Endothelial cell of umbilical vein (primary cell): Measurements from ENCODE around the gene DGKB. TPM values are rescaled to one million over a fixed set of nuclear protein-coding genes. Genes with fewer than 3 reads are reported as not detected.

ENCODE experiments used
- BruUV-seq: library from RNA; stranded (reverse); fragments of 400-500 nt; replicated peaks from 2 replicates; lab custom pipeline; 2021; lab: Mats Ljungman, UMichigan
- CTCF ChIA-PET: fragments of 300-600, 350-600 bp; sonication (Branson Sonifier 250); formaldehyde crosslinking; loops from one replicate; lab custom pipeline; 2021; ENCODE audit warnings: antibody characterized with exemption, inconsistent platforms; lab: Charles Lee
- POLR2A ChIA-PET: fragments of 300-600, 350-600 bp; sonication (Branson Sonifier 250); formaldehyde crosslinking; loops from one replicate; lab custom pipeline; 2021; ENCODE audit warnings: antibody characterized with exemption, inconsistent platforms; lab: Charles Lee
- DNase-seq: peaks from one replicate; pipeline ENCODE4 v3.0.0-alpha.2; 2011; ENCODE audit warnings: low read depth, low spot score
- FAIRE-seq: peaks from 2 replicates; lab custom pipeline; 2011; peaks lifted over from hg19 to GRCh38; lab: Jason Lieb, UNC
- H2AFZ ChIP-seq: 2 replicates; pipeline ENCODE4 v1.6.0; 2012; ENCODE audit warnings: low read depth, low read length, control low read depth, inconsistent platforms
- H3K27ac ChIP-seq: 2 replicates; pipeline ENCODE4 v1.5.1; 2011; ENCODE audit warnings: low read depth, mild to moderate bottlenecking, control low read depth, low read length, moderate library complexity; ENCODE audit not compliant: insufficient read depth
- H3K27me3 ChIP-seq, 2 experiments: 2 replicates each; pipeline versions ENCODE4 v1.6.0 to v1.6.1; 2011; ENCODE audit warnings: low read length in 2 of 2, mixed read lengths in 1 of 2; ENCODE audit not compliant: control insufficient read depth in 2 of 2, insufficient read depth in 2 of 2
- H3K36me3 ChIP-seq, 2 experiments: 2 replicates in 1 of 2; 3 replicates in 1 of 2; pipeline ENCODE4 v1.5.1; 2011; ENCODE audit warnings: low read length in 2 of 2, mild to moderate bottlenecking in 1 of 2, moderate library complexity in 1 of 2; ENCODE audit not compliant: control insufficient read depth in 2 of 2, insufficient read depth in 2 of 2; ENCODE audit errors: extremely low read depth in 1 of 2
- H3K4me1 ChIP-seq: 3 replicates; pipeline ENCODE4 v1.5.1; 2011; ENCODE audit warnings: mild to moderate bottlenecking, low read length; ENCODE audit not compliant: control insufficient read depth, insufficient read depth; ENCODE audit errors: extremely low read depth
- H3K4me2 ChIP-seq: 2 replicates; pipeline ENCODE4 v1.6.1; 2011; ENCODE audit warnings: low read length, control low read depth, mixed read lengths; ENCODE audit not compliant: insufficient read depth
- H3K4me3 ChIP-seq, 3 experiments: fragments of 200-600 bp in 1 of 3; sonication (generic), shearing (Covaris generic) in 1 of 3; replicated peaks in 1 of 3; 2 replicates each; pipeline ENCODE4 v1.5.1; 2011 to 2016; ENCODE audit warnings: control low read depth in 3 of 3, low read length in 3 of 3, mild to moderate bottlenecking in 2 of 3, inconsistent platforms in 1 of 3, low read depth in 1 of 3, moderate library complexity in 1 of 3; ENCODE audit not compliant: insufficient read depth in 1 of 3
- H3K79me2 ChIP-seq: 2 replicates; pipeline ENCODE4 v1.6.0; 2012; ENCODE audit warnings: low read length, inconsistent platforms; ENCODE audit not compliant: control insufficient read depth, insufficient read depth
- H3K9ac ChIP-seq: replicated peaks from 2 replicates; pipeline ENCODE3; 2011; ENCODE audit warnings: low read length, control low read depth; ENCODE audit not compliant: insufficient read depth; ENCODE audit errors: extremely low read depth
- H3K9me1 ChIP-seq: replicated peaks from 3 replicates; pipeline ENCODE4 v1.6.0; 2011; ENCODE audit warnings: mild to moderate bottlenecking, low read length; ENCODE audit not compliant: control insufficient read depth, insufficient read depth; ENCODE audit errors: extremely low read depth
- H3K9me3 ChIP-seq: replicated peaks from 2 replicates; pipeline ENCODE4 v1.5.1; 2012; ENCODE audit warnings: low read length, inconsistent platforms; ENCODE audit not compliant: control insufficient read depth, insufficient read depth
- H4K20me1 ChIP-seq: replicated peaks from 2 replicates; pipeline ENCODE3; 2011; ENCODE audit warnings: mild to moderate bottlenecking, low read length; ENCODE audit not compliant: control insufficient read depth, insufficient read depth; ENCODE audit errors: extremely low read depth
- EZH2 ChIP-seq: IDR thresholded peaks from 2 replicates; pipeline ENCODE4 v1.6.1; 2012; ENCODE audit warnings: borderline replicate concordance, low read depth, mild to moderate bottlenecking, moderate library complexity, low read length, inconsistent platforms; ENCODE audit not compliant: severe bottlenecking
- FOS ChIP-seq: IDR thresholded peaks from 2 replicates; pipeline ENCODE4 v1.6.1; 2011; ENCODE audit warnings: mild to moderate bottlenecking, low read length, moderate library complexity, borderline replicate concordance; ENCODE audit not compliant: insufficient read depth
- GATA2 ChIP-seq: IDR thresholded peaks from 2 replicates; pipeline ENCODE4 v1.7.0; 2011; ENCODE audit warnings: low read depth, mild to moderate bottlenecking, moderate library complexity, mixed read lengths, low read length; ENCODE audit not compliant: insufficient read length, insufficient read depth
- JUN ChIP-seq: IDR thresholded peaks from 2 replicates; pipeline ENCODE4 v1.6.1; 2011; ENCODE audit warnings: borderline replicate concordance, low read depth; ENCODE audit not compliant: insufficient read length, insufficient read depth
- MYC ChIP-seq: IDR thresholded peaks from one replicate; pipeline ENCODE4 v1.6.1; 2011; ENCODE audit warnings: mild to moderate bottlenecking, low read depth, low read length
- POLR2A ChIP-seq: IDR thresholded peaks from 2 replicates; pipeline ENCODE4 v1.6.1; 2012; ENCODE audit warnings: low read depth, mild to moderate bottlenecking, control low read depth, low read length
- POLR2AphosphoS5 ChIP-seq: IDR thresholded peaks from 2 replicates; pipeline ENCODE4 v1.6.1; 2012; ENCODE audit warnings: low read depth, mild to moderate bottlenecking, control low read depth, low read length, moderate library complexity; ENCODE audit not compliant: insufficient read depth
- dilution Hi-C: fragments of 300-500 bp; cut with MboI; formaldehyde crosslinking; loops from one replicate; pipeline ENCODE4 v1.15.0; 2019; ENCODE audit warnings: low sequenced_read_pairs; ENCODE audit not compliant: extremely low pct_ligation_motif_present
- intact Hi-C: fragments of 100-400 bp; cut with micrococcal nuclease; formaldehyde crosslinking; loops from one replicate; pipeline ENCODE4 v1.10.0; 2022
- polyA plus RNA-seq, 4 experiments: library from polyadenylated mRNA; depleted of rRNA in 3 of 4; stranded (reverse) in 3 of 4; unstranded in 1 of 4; fragments of >200 nt; gene quantifications; 2 replicates each; pipeline versions ENCODE4 v1.2.1 to v1.2.3, GENCODE V29; 2011 to 2012; ENCODE audit warnings: missing spikeins in 1 of 4
- total RNA-seq: library from RNA; stranded (reverse); gene quantifications from 2 replicates; pipeline ENCODE4 v1.2.3, GENCODE V29; 2021
- TF ChIP-seq, protein P1 (sequence below), 2 donors: IDR thresholded peaks; 1 replicate in 1 of 2; 2 replicates in 1 of 2; pipeline ENCODE4 v1.5.1; 2011; ENCODE audit warnings: low read length in 2 of 2, mild to moderate bottlenecking in 2 of 2, moderate library complexity in 2 of 2, control low read depth in 1 of 2, inconsistent platforms in 1 of 2, low read depth in 1 of 2; ENCODE audit not compliant: insufficient read depth in 1 of 2; ENCODE audit errors: extremely low read depth in 1 of 2
- TF ChIP-seq, protein P2 (sequence below): IDR thresholded peaks from 2 replicates; pipeline ENCODE4 v1.6.1; 2011; ENCODE audit not compliant: insufficient read depth, insufficient read length

The DGKB gene
- total and polyA plus RNA-seq, 2 donors (not counting 3 experiments of a cell fraction or from before 2014, with no cell fraction given), result not detected

- CTCF ChIA-PET, result no interaction called here
- dilution Hi-C loops, result no loop called here
Measured at GRCh38 chr7:14195871-14196270, 706.7 kb downstream of the DGKB start.

More at GRCh38 chr7:14195871-14196270, 706.7 kb downstream of the DGKB start:
- H3K27me3 ChIP-seq, result no peaks in the 10 kb centered on the region
- H3K4me2 ChIP-seq, result no peak overlapping the region
- FAIRE-seq, result no peak
- POLR2A ChIA-PET, result no interaction called here
- no peaks in the 10 kb centered on the region for H3K36me3 ChIP-seq
- H3K9me1 ChIP-seq, result no peaks in the 10 kb centered on the region
- TF ChIP-seq GATA2 (no peak), FOS (no peak), POLR2AphosphoS5 (no peak), EZH2 (no peak), MYC (no peak), POLR2A (no peak), JUN (no peak)
- TF ChIP-seq, protein P1, sequence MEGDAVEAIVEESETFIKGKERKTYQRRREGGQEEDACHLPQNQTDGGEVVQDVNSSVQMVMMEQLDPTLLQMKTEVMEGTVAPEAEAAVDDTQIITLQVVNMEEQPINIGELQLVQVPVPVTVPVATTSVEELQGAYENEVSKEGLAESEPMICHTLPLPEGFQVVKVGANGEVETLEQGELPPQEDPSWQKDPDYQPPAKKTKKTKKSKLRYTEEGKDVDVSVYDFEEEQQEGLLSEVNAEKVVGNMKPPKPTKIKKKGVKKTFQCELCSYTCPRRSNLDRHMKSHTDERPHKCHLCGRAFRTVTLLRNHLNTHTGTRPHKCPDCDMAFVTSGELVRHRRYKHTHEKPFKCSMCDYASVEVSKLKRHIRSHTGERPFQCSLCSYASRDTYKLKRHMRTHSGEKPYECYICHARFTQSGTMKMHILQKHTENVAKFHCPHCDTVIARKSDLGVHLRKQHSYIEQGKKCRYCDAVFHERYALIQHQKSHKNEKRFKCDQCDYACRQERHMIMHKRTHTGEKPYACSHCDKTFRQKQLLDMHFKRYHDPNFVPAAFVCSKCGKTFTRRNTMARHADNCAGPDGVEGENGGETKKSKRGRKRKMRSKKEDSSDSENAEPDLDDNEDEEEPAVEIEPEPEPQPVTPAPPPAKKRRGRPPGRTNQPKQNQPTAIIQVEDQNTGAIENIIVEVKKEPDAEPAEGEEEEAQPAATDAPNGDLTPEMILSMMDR (IDR thresholded peaks at IDR 0.05; ENCODE audit: extremely low read depth in 1 of 2, insufficient read depth in 1 of 2, low read depth in 1 of 2, low read length in 2 of 2), result no peak
- TF ChIP-seq, protein P2, sequence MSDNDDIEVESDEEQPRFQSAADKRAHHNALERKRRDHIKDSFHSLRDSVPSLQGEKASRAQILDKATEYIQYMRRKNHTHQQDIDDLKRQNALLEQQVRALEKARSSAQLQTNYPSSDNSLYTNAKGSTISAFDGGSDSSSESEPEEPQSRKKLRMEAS, result no peak
- no peaks in the 10 kb centered on the region for H3K4me1 ChIP-seq
- no peak for DNase-seq
- no peaks in the 10 kb centered on the region for H3K79me2 ChIP-seq
- intact Hi-C loops, result no loop called here
- no peaks in the 10 kb centered on the region for H4K20me1 ChIP-seq
- H3K4me3 ChIP-seq, result no peak overlapping the region
- no peak overlapping the region for H3K27ac ChIP-seq
- no TSS peak for BruUV-seq
- no peaks in the 10 kb centered on the region for H3K9me3 ChIP-seq
- H3K9ac ChIP-seq, result no peak overlapping the region
- no peak overlapping the region for H2AFZ ChIP-seq
